NK-92 (cell line): ENCODE measurements around the gene DPM3.
A peak's percentile ranks its signal among the peaks of the same experiment; 100 is the strongest.
"Not testable (repeated sequence)": the region's sequence is repeated elsewhere in the genome, so short reads cannot be mapped to it uniquely, and the experiment has no call there.

Experiments used
- DNase-seq: peaks from one replicate; lab custom pipeline; 2025; ENCODE audit not compliant: unreplicated experiment; lab: John Stamatoyannopoulos, UW

Gene DPM3

DNA sequence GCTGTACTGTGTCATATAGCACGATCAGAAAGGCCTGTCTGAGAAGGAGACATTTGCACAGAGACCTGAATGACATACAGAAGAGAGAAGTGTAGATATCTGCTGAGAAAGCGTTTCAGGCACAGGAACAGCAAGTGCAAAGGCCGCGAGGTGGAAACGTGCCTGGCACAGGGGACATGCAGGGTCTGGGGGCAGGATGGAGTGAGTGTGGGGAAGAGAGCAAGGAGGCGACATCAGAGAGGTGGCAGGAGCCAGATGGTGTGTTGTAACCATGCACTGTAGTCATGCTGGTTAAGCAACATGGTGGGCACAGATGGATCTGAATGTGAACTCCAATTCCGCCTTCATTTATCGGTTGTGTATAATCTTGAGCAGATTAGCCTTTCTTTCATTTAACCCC is 19.8 kb upstream of the DPM3 start:
- DNase-seq, result no peak

DNA sequence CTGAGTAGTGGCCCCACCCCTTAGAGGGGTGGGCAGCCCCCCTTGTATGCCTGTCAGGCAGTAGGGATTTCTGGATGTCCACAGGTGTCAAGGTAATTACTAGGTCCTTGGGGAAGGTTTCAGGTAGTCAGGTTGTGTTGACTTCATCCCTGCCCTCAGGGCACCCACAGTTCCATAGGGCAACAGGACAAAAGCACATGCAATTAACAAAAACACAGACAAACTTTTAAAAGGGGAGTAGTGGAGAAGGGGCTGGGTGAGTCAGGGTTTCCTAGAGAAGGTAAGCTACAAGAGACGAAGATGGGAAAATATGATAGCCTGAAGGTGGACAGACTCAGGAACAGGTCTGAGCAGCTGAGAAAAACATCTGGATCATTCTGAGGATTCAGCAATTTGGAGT is 18.7 kb upstream of the DPM3 start:
- DNase-seq, result no peak

DNA sequence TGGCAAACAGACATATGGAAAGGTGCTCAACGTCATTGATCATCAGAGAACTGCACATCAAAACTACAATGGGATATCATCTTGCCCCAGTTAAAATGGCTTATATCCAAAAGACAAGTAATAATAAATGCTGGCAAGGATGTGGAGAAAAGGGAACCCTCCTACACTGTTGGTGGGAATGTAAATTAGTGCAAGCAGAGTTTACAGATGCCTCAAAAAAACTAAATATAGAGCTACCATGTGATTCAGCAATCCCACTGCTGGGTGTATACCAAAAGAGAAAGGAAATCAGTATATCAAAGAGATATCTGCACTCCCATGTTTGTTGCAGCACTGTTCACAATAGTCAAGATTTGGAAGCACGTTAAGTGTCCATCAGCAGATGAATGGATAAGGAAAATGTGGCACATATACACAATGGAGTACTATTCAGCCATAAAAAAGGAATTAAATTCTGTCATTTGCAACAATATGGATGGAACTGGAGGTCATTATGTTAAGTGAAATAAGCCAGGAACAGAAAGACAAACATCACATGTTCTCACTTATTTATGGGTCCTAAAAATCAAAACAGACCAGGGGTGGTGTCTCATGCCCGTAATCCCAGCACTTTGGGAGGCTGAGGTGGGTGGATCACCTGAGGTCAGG is 15.8 kb upstream of the DPM3 start:
- DNase-seq, result not testable (repeated sequence)

DNA sequence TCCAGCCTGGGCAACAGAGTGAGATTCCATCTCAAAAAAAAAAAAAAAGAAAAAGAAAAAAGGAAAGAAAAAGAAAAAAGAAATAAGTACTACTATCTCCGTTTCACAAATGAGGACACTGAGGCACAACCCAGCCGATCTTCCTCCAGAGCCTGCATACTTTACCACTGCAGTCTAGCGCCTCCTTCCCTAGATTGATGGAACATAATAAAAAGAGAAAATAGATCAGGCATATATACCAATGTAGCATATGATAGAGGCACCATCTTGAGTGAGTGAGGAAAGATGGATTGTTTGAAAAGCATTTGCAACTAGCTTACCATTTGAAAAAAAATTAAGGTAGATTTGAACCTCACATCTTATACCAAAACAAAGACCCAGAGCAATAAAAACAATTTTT is 5.2 kb upstream of the DPM3 start:
- no peak for DNase-seq

DNA sequence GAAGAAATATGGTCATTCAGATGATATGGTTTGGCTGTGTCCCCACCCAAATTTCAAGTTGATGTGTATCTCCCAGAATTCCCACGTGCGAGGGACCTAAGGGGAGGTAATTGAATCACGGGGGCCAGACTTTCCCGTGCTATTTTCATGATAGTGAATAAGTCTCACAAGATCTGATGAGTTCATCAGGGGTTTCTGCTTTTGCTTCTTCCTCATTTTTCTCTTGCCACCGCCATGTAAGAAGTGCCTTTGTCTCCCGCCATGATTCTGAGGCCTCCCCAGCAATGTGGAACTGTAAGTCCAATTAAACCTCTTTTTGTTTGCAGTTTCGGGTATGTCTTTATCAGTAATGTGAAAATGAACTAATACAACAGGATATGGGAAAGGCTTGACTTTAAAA is 1.4 kb upstream of the DPM3 start:
- DNase-seq, result no peak

DNA sequence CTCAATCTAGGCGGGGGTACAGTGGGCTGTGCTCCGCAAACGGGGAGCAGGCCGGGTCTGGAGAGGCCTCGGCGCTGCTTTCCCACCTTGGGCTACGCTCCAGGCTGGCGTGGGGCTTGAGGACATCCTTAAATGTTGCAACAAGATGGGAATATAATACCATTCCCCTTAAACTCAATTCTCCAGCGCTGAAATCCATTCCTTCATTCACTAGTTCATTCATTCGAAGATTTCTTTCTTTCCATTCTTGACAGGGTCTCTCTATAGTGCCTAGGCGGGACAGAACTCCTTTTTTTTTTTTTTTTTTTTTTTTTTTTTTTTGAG is 261 bp upstream of the DPM3 start:
- no peak for DNase-seq

DNA sequence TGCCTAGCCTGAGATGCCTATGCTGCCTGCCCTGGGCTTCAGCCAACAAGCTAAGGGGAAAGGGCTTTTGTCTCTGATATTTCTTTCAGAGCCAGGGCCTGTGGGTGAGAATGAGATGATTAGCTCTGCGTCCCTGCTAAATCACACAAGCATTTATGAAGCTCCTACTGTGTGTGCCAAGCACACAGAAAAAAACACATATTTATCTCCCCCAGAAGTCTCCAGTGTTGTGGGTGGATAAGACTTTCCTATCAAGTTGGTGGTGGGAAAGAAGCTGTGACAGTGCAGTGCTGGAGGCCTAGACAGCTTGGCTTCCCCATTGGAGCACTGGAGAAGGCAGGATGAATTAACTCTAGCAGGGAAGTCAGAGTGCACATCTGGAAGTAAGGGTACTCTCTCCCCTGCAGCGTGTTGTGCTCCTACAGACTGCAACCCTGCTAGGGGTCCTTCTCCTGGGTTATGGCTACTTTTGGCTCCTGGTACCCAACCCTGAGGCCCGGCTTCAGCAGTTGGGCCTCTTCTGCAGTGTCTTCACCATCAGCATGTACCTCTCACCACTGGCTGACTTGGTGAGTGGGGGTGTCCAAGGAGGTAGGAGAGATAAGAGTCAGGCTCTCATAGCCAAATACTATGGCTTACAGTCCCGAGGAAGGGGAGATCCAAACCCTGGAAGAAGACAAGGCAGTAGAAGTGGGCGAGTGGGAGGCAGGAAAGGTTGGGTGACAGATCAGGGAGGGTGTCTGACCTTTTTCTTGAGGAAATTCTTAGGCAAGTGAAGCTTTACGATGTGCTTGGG is 3.0 kb downstream of the DPM3 start:
- DNase-seq, result no peak

DNA sequence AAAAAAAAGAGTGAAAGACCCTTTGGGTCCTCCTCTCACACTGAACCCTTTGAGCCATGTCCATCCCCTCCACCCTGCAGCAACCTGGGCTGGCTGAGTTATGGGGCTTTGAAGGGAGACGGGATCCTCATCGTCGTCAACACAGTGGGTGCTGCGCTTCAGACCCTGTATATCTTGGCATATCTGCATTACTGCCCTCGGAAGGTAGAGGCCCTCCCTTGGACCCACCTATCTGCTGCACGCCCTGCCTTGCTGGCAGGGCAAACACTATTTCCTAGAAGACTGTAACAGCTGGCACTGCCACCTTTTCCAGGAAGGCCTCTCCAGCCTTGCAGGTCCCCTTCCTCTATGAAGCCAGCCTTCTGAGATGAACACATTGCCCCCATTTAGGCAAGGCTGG is 3.6 kb downstream of the DPM3 start:
- no peak for DNase-seq

DNA sequence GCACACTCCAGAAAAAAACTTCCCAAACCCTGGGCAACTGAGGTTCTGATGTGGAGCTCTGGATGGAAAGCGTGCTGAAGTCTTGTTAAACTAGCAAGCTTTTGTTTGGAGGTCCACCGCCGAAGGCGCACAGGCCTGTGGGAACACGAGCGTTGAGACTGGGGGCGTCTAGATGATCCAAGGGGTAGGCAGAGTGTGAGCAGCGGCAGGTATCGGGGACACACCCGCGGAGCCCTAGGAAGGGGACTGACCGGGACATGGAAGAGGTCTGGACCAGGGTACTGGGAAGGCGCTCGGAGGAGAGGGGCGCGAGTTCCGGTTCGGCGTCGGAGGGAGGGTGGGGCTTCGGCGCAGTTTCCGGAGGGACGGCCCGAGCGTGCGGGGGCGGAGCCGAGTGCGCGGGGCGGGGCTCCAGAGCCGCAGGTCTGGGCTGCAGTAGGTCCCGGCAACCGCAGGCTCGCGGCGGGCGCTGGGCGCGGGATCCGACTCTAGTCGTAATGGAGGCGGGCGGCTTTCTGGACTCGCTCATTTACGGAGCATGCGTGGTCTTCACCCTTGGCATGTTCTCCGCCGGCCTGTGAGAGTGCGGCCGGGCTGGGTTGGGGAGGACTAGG is 4.8 kb downstream of the DPM3 start, which contains the start of gene SLC50A1:
SLC50A1 (plus strand) TSS at position 438 of the 614 bp plus-strand sequence; CDS start at position 498, 60 bp downstream.
- DNase-seq, result peak; percentile 48

DNA sequence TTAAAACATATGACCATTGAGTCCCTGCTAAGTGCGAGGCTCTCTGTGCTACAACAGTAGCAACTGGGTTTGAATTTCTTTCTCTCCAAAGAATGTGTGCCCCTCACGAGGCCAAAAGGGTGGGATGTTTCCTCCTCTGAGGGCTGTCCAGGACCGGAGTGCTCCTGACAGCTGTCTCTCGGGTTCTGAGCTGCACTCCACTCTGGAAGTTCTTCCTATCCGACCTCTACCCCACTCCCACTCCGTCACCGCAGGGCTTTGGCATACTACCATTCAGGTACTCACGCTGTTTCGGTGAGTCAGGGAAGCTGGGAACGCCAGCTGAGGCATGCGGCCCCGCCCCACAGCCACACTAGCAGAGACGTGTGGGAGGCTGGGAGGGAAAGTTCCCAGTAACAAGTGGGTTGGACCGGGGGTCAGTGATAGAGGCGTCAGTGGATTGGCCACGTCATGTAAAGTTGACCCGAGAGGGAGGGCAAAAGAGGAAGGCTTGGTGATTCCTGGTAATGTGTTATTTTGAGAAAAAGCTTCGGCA is 5.4 kb downstream of the DPM3 start:
- no peak for DNase-seq

DNA sequence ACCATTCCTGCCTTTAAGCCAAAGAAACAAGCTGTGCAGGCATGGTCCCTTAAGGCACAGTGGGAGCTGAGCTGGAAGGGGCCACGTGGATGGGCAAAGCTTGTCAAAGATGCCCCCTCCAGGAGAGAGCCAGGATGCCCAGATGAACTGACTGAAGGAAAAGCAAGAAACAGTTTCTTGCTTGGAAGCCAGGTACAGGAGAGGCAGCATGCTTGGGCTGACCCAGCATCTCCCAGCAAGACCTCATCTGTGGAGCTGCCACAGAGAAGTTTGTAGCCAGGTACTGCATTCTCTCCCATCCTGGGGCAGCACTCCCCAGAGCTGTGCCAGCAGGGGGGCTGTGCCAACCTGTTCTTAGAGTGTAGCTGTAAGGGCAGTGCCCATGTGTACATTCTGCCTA is 6.0 kb downstream of the DPM3 start:
- DNase-seq, result no peak

DNA sequence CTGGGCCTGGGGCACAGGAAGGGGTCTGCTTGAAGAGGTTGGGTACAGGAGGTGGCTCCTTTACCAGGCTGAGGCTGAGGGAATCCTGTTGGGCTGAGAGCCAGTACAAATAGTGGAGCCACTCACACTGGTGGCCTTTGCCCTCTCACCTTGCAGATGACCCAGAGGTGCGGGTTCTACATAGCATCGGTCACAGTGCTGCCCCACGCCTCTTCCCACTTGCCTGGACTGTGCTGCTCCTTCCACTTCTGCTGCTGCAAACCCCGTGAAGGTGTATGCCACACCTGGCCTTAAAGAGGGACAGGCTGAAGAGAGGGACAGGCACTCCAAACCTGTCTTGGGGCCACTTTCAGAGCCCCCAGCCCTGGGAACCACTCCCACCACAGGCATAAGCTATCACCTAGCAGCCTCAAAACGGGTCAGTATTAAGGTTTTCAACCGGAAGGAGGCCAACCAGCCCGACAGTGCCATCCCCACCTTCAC is 6.5 kb downstream of the DPM3 start:
- no peak for DNase-seq

DNA sequence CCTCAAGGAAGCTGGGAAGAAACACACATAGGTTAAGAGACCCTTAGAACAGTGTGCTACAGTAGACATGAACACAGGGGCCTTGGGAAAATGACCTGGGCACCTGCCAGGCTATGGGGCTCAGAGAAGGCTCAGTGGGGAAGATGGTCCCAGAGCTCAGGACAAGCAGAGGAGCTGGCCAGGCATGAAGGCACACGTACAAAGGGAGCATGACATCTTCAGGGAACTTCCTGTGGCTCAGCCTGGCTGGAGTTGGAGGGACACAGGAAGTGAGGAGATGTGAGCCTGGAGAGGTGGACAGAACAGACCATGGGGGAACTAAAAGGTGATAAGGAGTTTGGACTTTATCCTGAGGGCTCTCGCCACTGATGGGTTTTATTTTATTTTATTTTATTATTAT is 8.5 kb downstream of the DPM3 start:
- no peak for DNase-seq

DNA sequence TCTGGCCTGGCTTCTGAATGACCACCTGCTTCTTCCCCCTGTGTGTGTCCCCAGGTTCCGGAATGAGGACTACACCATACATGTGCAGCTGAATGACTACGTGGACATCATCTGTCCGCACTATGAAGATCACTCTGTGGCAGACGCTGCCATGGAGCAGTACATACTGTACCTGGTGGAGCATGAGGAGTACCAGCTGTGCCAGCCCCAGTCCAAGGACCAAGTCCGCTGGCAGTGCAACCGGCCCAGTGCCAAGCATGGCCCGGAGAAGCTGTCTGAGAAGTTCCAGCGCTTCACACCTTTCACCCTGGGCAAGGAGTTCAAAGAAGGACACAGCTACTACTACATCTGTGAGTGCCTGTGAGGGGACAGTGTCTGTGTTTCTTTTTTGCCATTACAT is 9.0 kb downstream of the DPM3 start:
- DNase-seq, result no peak

DNA sequence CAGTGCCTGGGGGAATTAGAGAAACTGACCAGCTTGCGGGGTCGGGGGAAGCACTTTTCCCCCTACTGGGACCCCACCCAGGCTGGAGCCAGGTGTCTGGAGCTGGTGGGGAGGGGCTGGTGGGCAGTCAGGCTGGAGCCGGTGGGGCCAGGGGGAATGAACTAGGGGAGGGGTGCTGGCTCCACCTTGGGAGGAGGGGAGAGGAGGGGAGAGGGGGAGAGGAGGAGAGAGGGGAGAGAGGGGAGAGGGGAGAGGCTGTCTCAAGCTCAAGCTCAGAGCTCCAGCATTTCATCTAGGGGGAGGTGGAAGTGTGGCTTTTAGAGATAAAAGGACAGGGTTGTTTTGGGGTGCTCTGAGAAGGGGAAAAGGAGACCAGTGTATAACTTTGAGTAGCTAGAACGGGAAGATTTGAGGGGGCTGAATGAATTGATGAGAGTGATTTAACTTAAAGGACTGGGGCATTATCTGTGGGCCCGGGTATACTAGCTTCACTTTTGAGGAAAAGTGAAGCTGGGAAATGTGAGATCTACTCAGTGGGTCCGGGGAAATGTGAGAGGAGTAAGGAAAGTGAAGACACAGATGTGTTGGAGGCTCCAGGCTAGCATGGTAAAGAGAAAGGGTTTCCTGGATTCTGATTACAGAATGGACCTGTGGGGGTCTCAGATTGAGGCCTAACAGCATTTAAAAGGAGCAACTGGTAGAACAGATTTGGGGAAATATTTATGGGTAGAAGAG is 9.9 kb downstream of the DPM3 start:
- no peak for DNase-seq

DNA sequence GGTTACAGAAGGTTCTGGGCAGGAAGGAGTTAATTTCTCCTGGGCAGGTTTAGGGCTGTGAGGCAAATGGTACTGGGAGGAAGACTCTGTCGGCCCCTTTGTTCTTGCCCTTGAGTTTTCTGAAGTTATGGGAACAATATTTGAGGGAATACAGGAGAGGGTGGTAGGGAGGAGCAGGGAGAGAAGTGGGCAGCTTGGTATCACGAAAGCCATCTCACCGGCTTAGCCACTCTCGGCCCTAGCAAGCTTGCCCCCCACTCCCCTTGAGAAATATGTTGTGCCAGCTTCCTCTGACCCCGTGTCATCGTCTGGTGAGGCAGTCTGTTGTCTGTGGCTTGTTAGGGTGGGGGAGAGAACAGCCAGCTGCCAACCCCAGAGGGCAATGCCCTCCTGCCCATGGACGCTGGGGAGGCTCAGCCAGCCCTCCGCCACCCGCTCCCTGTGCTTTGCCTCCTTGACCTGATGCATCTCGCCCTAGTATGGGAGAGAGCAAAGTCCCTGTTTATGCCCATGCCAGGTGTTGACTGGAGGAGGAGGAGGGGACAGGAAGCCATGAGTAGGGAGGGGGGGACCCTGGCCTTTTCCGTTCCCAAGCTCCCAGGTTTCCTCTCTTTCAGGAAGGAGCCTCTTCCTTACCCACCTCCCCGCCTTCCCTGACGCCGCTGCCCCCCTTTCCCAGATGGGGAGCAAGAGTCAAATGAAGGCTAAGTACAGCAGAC is 11.4 kb downstream of the DPM3 start:
- DNase-seq, result no peak

DNA sequence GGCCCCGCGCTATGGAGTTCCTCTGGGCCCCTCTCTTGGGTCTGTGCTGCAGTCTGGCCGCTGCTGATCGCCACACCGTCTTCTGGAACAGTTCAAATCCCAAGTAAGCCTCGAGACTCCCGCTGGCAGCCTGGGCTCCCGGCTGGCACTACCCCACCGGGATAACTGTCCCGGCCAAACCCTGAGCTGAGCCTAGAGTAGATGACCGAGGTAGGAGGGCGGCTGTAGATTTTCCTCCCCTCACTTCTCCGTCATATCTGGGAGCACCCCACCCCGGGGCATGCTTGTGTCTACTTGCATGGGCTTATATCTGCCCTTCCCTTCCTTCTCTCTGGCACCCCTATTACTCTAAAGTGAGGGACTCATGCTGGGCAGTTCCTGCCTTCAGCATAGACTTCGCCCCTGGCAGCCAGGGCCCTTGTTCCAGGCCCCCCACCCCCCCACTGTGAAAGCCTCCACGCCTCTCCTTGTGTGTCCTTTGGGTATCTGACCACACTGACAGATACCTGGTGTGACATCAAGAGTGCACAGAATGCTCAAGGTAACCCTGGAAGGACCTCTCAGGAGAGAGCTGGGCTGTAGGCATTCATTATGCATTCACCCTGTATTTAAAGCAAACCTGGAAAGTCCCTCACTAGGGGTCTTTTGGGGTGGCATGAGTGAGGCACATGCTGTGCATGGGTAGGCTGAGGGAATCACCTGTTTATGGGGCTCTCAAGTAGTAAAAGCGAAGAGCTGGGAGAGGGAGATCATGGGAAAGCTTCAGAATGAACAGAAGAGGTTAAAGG is 12.2 kb downstream of the DPM3 start:
- DNase-seq, result no peak

DNA sequence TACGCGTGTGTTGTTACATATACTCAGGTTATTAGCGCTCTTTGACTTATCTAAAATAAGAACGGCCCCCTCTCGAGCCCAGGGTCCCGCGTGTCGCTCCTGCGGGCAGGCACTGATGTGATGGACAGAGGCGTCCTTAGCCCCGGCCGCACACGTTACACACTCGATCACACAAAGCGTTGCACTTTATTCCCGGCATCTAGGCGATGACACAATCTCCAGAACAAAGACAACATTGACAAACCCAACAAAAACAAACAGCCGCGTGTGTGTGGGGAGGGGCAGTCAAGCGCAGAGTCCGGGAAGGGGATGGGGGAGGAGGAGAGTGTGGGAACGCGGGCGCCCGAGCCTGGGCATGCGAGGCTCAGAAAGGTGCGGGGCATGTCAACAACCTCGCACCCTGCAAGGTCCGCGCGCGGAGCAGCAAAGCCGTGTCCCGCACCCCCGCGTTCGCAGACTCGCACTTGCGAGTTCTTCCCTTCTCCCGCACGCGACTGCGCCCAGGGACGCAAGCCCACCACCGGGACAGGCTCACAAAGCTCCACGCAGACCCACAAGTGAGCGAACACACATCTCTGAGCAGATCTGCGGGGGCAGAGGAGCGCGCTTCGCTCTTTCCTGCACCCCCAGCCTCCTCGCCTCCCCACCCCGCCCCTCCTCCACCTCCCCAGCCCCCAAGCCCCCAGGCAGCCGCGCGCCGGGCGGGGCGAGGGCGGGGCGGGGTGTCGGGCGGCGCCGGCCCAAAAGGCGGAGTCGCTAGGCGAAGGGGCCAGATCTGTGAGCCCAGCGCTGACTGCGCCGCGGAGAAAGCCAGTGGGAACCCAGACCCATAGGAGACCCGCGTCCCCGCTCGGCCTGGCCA is 13.0 kb downstream of the DPM3 start, which contains the start of gene EFNA1:
EFNA1 (plus strand) TSS at position 772 of the 862 bp plus-strand sequence. CDS start 102 bp downstream, outside the sequence.
- no peak for DNase-seq
